ENCODE results near the gene PSRC1.
A peak's percentile ranks its signal among the peaks of the same experiment; 100 is the strongest.
"Not testable (repeated sequence)": the region's sequence is repeated elsewhere in the genome, so short reads cannot be mapped to it uniquely, and the experiment has no call there.

The PSRC1 gene

GRCh38 chr1:109282952-109283747 lies at the start of gene PSRC1:
PSRC1 (minus strand) TSS chr1:109283145.
- peak; percentile 81 for DNase-seq

DNA sequence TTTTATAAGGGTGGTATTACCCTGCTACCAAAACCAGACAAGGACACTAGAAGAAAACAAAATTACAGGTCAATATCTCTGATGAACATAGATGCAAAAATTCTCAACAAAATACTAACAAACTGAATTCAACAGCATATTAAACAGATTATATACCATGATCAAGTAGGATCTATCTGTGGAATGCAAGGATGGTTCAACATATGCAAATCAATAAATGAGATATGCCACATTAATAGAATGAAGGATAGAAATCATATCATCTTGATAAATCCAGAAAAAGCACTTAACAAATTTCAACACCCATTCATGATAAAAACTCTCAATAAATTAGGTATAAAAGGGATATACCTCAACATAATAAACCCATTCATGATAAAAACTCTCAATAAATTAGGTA lies 48.2 kb upstream of the PSRC1 start:
- no peak for DNase-seq

DNA sequence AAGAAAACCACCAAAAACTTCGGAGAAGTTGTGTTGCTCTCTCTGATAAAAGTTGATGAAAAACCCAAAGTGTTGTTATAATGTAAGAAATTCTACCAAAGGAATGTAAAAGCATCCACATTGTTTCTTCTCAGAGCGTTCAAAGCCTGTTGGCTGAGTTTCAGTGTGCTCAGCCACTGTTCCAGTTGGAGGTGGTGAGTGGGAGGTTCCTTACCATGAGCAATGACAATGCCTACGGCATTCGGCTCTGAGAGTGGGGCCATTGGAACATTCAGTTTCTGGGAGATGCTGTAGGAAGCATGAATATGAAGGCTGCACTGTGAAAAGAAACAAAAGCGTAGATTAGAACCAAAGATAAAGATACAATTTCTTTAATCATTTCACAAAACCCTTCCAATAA lies 44.3 kb upstream of the PSRC1 start:
- no peak for DNase-seq

DNA sequence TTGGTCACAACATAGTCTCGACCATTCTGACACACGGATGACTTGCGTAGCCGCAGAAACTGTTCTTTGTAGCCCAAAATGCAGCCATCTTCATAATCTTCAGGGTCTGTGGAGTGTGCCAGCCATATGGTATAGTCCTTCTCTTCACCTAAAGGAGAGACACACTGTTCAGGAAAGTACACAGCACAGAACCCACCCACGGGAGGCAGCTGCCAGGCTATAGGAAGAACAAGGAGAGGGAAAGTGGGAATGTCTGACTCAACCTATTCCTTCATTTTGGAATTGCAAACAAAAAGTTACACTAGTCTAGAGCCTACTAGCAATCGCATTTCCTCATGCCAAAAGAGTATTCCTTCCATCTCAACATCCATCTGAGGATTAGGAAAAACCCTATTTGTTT lies 40.0 kb upstream of the PSRC1 start:
- no peak for DNase-seq

- DNase-seq = no peak
Observed at GRCh38 chr1:109319114-109319513, 36.2 kb upstream of the PSRC1 start.

DNA sequence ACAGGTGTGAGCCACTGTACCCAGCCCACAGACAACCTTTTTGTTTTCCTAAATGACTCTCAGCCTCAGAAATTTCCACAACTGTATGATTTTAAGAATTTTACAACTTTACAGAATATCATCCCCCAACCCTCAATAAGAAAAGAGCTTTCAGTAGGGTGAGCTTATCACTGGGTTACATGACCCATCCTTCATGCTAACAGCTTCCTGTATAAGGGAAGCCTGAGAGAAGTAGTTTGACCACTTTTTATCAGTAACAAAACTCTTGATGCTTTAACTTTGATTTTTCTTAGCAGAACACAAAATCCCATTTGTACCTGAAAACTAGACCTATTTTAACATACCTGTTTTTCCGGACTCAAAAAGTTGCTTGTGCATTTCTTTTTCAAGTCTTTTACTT lies 33.6 kb upstream of the PSRC1 start:
- no peak for DNase-seq

- DNase-seq = no peak
Observed at GRCh38 chr1:109315288-109315687, 32.3 kb upstream of the PSRC1 start.

DNA sequence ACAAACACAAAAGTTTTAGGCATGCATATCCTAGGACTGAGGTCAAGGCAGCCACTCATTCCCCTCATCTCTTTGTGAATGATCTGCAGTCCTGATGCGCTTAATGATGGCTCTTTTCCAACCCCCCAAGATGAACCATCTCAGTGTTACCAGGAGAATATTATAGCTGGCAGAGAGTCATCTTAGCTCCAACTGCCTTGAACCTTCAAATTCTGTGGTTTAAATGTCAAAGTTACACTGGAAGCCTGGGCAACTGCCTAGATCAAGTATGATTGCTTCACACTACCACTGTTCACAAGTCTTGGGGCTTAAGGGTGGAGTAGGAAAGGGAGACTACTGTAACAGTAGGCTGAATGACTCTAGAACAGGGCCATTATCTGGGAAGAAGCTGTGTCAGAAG lies 31.9 kb upstream of the PSRC1 start:
- DNase-seq = no peak

- no peak for DNase-seq
Observed at GRCh38 chr1:109312978-109313775, 30.2 kb upstream of the PSRC1 start.

DNA sequence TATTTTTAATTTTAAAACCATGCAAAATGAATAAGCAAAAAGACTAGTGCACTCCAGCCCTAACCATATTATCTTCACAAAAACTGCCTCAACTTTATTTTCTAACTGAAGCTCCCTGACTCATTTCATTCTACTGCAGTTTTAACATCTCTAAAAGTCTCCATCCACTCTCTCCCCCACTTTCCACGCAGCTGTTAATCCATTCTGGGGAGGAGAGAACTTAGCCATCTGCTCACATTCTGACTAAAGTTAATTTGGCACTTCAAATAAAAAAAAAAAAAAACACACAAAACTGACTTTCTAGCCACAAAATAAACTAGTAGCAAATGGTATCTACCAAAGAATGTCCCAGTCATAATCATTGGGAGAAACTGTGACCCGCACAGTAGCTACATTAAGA lies 29.3 kb upstream of the PSRC1 start:
- DNase-seq = no peak

GRCh38 chr1:109309347-109309746 lies 26.4 kb upstream of the PSRC1 start:
- DNase-seq = no peak

DNA sequence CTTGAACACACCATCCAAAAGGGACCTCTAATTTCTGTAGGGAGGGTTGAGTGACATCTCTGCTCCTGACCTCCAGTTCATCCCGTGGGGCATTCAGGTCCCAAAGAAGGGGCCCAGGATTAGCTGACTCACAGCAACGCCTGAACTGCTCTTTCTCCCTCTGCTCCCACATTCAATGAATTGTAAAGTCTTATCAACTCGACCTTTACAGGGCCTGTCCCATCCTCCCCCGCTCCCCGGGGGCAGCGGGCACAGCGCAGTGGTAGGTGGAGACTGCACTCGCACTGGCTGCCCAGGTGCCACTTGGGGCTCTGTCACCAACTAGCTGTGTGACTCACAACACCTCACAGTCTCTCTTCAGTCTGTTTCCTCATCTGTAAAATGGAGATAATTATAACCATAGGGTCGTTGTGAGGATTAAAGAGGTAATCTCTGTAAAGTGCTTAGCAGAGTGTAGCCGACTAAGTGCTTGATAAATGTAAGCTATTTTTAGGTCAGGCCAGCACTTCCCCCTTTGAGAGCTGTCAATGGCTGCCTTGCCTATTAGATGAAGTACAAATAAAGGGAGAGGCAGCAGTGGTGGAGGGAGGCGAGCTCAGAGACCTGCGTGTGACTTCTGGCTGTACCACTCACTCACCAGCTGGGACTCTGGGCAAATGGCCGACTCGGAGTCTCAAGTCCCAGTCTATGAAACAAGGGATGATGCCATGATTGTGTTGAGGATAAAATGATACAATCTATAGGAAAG lies 24.5 kb upstream of the PSRC1 start:
- peak; percentile 10 for DNase-seq

- DNase-seq = no peak
Observed at GRCh38 chr1:109306832-109307273, 23.9 kb upstream of the PSRC1 start, which contains the start of gene MYBPHL. MYBPHL (minus strand) TSS chr1:109307011; CDS start chr1:109306991, 20 bp downstream.

DNA sequence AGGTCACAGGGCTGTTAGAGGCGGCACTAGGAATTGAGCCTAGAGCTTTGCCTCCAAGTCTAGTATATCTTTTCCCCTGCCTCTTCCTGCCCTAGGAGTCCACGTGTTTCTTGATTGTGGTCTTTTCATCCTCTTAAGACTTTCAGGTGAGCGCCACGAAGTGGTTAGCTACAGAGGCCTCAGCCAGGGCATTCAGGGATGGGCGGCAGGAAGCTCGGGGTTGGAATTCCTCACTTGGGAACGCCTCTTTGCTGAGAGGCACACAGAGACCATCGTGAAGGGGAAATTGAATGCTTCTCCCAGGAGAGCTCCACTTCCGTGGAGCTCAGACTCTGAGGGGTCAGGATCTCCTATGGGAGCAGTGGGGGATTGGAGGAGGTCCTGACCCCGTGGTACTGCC lies 23.0 kb upstream of the PSRC1 start:
- DNase-seq = not testable (repeated sequence)

GRCh38 chr1:109304226-109304920 lies 21.4 kb upstream of the PSRC1 start:
- no peak for DNase-seq

- DNase-seq = no peak
Observed at GRCh38 chr1:109301874-109302273, 18.9 kb upstream of the PSRC1 start.

DNA sequence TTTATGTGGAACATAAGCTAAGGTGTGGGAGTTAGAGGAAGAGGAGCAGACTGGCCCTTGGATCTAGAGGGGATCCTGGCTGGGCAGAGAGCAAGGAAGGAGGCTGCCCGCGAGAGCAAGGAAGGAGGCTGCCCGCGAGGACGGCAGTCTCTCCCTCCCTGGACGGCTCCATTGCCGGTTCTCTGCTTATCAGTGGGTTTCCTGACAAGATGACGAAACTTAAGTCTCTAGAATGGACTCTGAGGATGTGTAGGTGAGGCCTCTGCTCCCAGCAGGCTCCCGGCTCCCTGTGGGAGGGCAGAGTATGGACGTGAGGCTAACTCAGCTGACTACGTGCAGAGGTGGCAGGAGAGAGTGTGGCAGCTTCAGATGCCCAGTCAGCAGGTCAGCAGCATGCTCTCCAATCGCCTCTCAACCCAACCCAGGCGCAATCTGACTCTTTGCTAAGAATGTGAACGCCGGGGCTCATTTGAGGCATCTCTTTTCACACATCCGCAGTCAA lies 17.8 kb upstream of the PSRC1 start:
- DNase-seq = no peak

DNA sequence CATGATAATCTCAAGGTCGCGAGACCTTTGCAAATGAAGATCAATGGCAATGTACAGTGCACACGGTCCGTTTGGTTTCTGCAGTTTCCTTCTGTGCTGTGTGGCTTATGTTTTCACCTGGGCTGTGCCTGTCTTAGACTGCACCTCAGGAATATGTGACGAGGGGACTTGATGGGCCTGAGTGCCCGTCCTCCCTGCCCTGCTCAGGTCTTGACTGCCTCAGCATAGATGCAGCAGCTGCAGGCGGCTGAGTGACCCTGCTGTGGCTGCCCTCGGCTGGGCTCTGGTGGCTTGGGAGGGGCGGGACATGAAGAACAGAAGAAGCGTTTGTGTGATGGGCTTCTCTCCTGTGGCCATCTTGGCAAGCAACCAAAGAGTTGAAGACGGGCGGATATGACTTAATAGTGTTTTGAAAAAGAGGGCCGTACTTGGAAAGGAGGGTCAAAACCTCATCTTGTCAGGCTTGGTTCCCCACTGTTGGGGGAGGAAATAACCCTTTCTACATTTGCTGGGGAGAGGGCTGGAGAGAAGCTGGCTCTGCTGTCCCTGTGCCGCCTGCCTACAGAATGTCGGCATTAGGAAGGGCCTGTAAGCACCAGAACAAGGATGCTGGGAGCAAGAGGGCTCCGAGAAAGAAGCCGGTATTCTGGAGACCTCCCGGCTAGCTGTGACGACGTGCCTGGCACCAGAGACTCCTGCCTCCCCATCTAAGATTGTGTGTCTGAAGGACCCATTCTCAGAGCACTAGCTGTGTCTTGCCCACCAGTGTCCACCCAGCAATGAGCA lies 16.8 kb upstream of the PSRC1 start:
- DNase-seq = no peak

GRCh38 chr1:109298666-109299557 lies 16.0 kb upstream of the PSRC1 start:
- no peak for DNase-seq

GRCh38 chr1:109296782-109297181 lies 13.8 kb upstream of the PSRC1 start:
- DNase-seq = no peak

All from NCI-H1417 treated with DMSO at 0.1 percent for 48 hours (cell line).